ENCODE measurements around the gene FYN.

GRCh38 chr6:111846066-111846465, 27.2 kb downstream of the FYN start:
- TF ChIP-seq CTCF (IDR thresholded peaks at IDR 0.05 in 2 of 3, conservative IDR thresholded peaks at IDR 0.05 in 1 of 3; ENCODE audit: borderline replicate concordance in 1 of 3, insufficient read depth in 1 of 3, low read depth in 2 of 3, low read length in 2 of 3) (no peak), CEBPB (IDR thresholded peaks at IDR 0.05; ENCODE audit: low read depth) (no peak), POLR2AphosphoS5 (IDR thresholded peaks at IDR 0.05; ENCODE audit: low read depth, low read length) (no peak)
